HepG2 (cell line): ENCODE data around the gene PTMA. TPM values are rescaled to one million over a fixed set of nuclear protein-coding genes. Genes with fewer than 3 reads are reported as not detected.

Experiments used
- CHD2 ChIP-seq: IDR thresholded peaks from 2 replicates; pipeline ENCODE4 v1.6.1; 2011; ENCODE audit warnings: low read depth, low read length, improper control_type of control experiment
- DMAP1 ChIP-seq: IDR thresholded peaks from 2 replicates; pipeline ENCODE4 v1.6.1; 2016
- ETV6 ChIP-seq: sonication (generic); formaldehyde crosslinking; conservative IDR thresholded peaks from 2 replicates; pipeline ENCODE4 v1.4.0; 2020; ENCODE audit warnings: missing genetic modification reagents
- MAX ChIP-seq: IDR thresholded peaks from 2 replicates; pipeline ENCODE4 v1.6.1; 2012; ENCODE audit warnings: inconsistent platforms
- MYNN ChIP-seq: sonication (generic); formaldehyde crosslinking; IDR thresholded peaks from 2 replicates; pipeline ENCODE4 v1.4.0; 2020; ENCODE audit warnings: mild to moderate bottlenecking, low read depth, missing genetic modification reagents
- NFIC ChIP-seq: IDR thresholded peaks from 2 replicates; pipeline ENCODE4 v1.6.1; 2012; ENCODE audit warnings: mild to moderate bottlenecking, low read length, inconsistent platforms
- PATZ1 ChIP-seq: sonication (generic); formaldehyde crosslinking; IDR thresholded peaks from 2 replicates; pipeline ENCODE4 v1.4.0; 2020; ENCODE audit warnings: missing genetic modification reagents
- SNAPC4 ChIP-seq: sonication (generic); formaldehyde crosslinking; IDR thresholded peaks from 2 replicates; pipeline ENCODE4 v1.4.0; 2020; ENCODE audit warnings: mild to moderate bottlenecking, missing genetic modification reagents
- STAG1 ChIP-seq: sonication (generic); formaldehyde crosslinking; IDR thresholded peaks from 2 replicates; pipeline ENCODE4 v1.4.0; 2020; ENCODE audit warnings: missing genetic modification reagents
- TFDP1 ChIP-seq: IDR thresholded peaks from 2 replicates; pipeline ENCODE4 v1.6.1; 2016; ENCODE audit warnings: missing compliant biosample characterization, missing genetic modification reagents, borderline replicate concordance
- ZBTB2 ChIP-seq: sonication (generic); formaldehyde crosslinking; IDR thresholded peaks from 2 replicates; pipeline ENCODE4 v1.8.0; 2022; ENCODE audit warnings: low read depth, missing genetic modification reagents
- ZBTB38 ChIP-seq: sonication (generic); formaldehyde crosslinking; IDR thresholded peaks from 2 replicates; pipeline ENCODE4 v1.5.1; 2020; ENCODE audit warnings: mild to moderate bottlenecking, missing genetic modification reagents
- ZNF382 ChIP-seq: sonication (generic); formaldehyde crosslinking; IDR thresholded peaks from 2 replicates; pipeline ENCODE4 v1.5.0; 2020; ENCODE audit warnings: missing genetic modification reagents, mild to moderate bottlenecking, borderline replicate concordance
- ZNF432 ChIP-seq: sonication (generic); formaldehyde crosslinking; IDR thresholded peaks from 2 replicates; pipeline ENCODE4 v1.5.0; 2020; ENCODE audit warnings: missing genetic modification reagents, mild to moderate bottlenecking, borderline replicate concordance
- ZNF564 ChIP-seq: sonication (generic); formaldehyde crosslinking; IDR thresholded peaks from 2 replicates; pipeline ENCODE4 v1.8.1; 2023; ENCODE audit warnings: mild to moderate bottlenecking, missing genetic modification reagents
- ZNF605 ChIP-seq: sonication (generic); formaldehyde crosslinking; IDR thresholded peaks from 2 replicates; pipeline ENCODE4 v1.8.0; 2022; ENCODE audit warnings: mild to moderate bottlenecking, missing genetic modification reagents
- ZNF629 ChIP-seq: sonication (generic); formaldehyde crosslinking; conservative IDR thresholded peaks from 2 replicates; pipeline ENCODE4 v1.5.0; 2020; ENCODE audit warnings: missing genetic modification reagents
- ZNF75D ChIP-seq: sonication (generic); formaldehyde crosslinking; IDR thresholded peaks from 2 replicates; pipeline ENCODE4 v1.8.1; 2023; ENCODE audit warnings: missing genetic modification reagents, mild to moderate bottlenecking, borderline replicate concordance
- ZNF775 ChIP-seq: sonication (generic); formaldehyde crosslinking; IDR thresholded peaks from 2 replicates; pipeline ENCODE4 v1.4.0; 2020; ENCODE audit warnings: missing genetic modification reagents, mild to moderate bottlenecking, moderate library complexity, borderline replicate concordance
- ZNF816 ChIP-seq: sonication (generic); formaldehyde crosslinking; IDR thresholded peaks from 2 replicates; pipeline ENCODE4 v1.8.0; 2022; ENCODE audit warnings: missing genetic modification reagents, mild to moderate bottlenecking, borderline replicate concordance
- polyA plus RNA-seq, 8 experiments: library from polyadenylated mRNA; depleted of rRNA in 3 of 8; stranded (reverse) in 7 of 8; unstranded in 1 of 8; fragments of >200 nt; fragmentation: Illumina TruSeq in 4 of 8; extraction: Trizol in 4 of 8; gene quantifications; 2 replicates each; pipeline versions ENCODE4 v1.2.1 to v1.2.3, GENCODE V29; 2011 to 2016; ENCODE audit warnings: low read depth in 4 of 8, missing spikeins in 1 of 8, mixed read lengths in 1 of 8; ENCODE audit not compliant: insufficient read depth in 1 of 8
- total RNA-seq, 5 experiments: library from RNA; depleted of rRNA; stranded (reverse); fragments of >200 nt; fragmentation: Illumina TruSeq; extraction: Trizol; gene quantifications; 2 replicates each; pipeline ENCODE4 v1.2.3, GENCODE V29; 2016; ENCODE audit warnings: low read depth in 1 of 5

Gene PTMA
- total and polyA plus RNA-seq, 2 of the 13 experiments (the other 11 are each of a cell fraction or from before 2014, with no cell fraction given) = 190 to 1,086 TPM

- TF ChIP-seq ZBTB2 (CRISPR knock-in tag) (no peak), DMAP1 (CRISPR knock-in tag) (peak; percentile 45; the same call in 1 of the 2 replicates), TFDP1 (CRISPR knock-in tag) (peak; percentile 32; the same call in 1 of the 2 replicates), ZNF564 (no peak), STAG1 (CRISPR knock-in tag) (peak; percentile 60), MAX (peak; percentile 82), MYNN (no peak), ETV6 (CRISPR knock-in tag) (no peak), CHD2 (no peak), ZNF775 (CRISPR knock-in tag) (no peak), ZNF75D (CRISPR knock-in tag) (no peak), ZNF629 (peak; percentile 95), ZNF432 (CRISPR knock-in tag) (no peak), ZNF382 (CRISPR knock-in tag) (no peak), NFIC (no peak), ZNF605 (0 out of 2 replicates have a peak, but pooled peaks have one; percentile 65), SNAPC4 (CRISPR knock-in tag) (no peak), PATZ1 (CRISPR knock-in tag) (peak; percentile 68), ZNF816 (CRISPR knock-in tag) (no peak), ZBTB38 (CRISPR knock-in tag) (0 out of 2 replicates have a peak, but pooled peaks have one; percentile 18)
These were observed 22.8 kb upstream of the PTMA start (continued) for GRCh38 chr2:231685349-231686191.
